ES-I3 (cell line): Measurements from ENCODE around the gene RAP1GAP2.

Experiments used
- H3K36me3 ChIP-seq: 2 replicates; pipeline ENCODE4 v1.6.1; 2013; ENCODE audit warnings: mild to moderate bottlenecking, low read length, control low read depth, moderate library complexity; ENCODE audit not compliant: insufficient read depth
- H3K4me1 ChIP-seq: 2 replicates; pipeline ENCODE4 v1.6.1; 2013; ENCODE audit warnings: mild to moderate bottlenecking, control low read depth, low read length; ENCODE audit not compliant: insufficient read depth
- H3K9ac ChIP-seq: 2 replicates; pipeline ENCODE4 v1.6.1; 2013; ENCODE audit warnings: low read depth, mild to moderate bottlenecking, low read length, moderate library complexity
- H3K9me3 ChIP-seq: 2 replicates; pipeline ENCODE4 v1.6.1; 2013; ENCODE audit warnings: mild to moderate bottlenecking, low read length, moderate library complexity; ENCODE audit not compliant: control insufficient read depth, insufficient read depth

RAP1GAP2 gene

GRCh38 chr17:2796164-2797125, at the start of gene RAP1GAP2:
RAP1GAP2 (plus strand) TSS chr17:2796438; CDS start chr17:2796528, 90 bp downstream.
- Histone ChIP-seq H3K9me3 (no peaks in the 10 kb centered on the region), H3K36me3 (no peaks in the 10 kb centered on the region), H3K9ac (no peak within 1 kb of the TSS), H3K4me1 (peaks cover 6% of the 10 kb centered on the region)

GRCh38 chr17:2749058-2749783, 47.0 kb upstream of the RAP1GAP2 start, which contains the start of gene CCDC92B:
CCDC92B (minus strand) TSS chr17:2749652; CDS start chr17:2735145, 14,507 bp downstream.
- no peaks in the 10 kb centered on the region for H3K9me3 ChIP-seq
- peak within 1 kb of the TSS; percentile 65 for H3K9ac ChIP-seq
- H3K4me1 ChIP-seq, result peaks cover 4% of the 10 kb centered on the region
- H3K36me3 ChIP-seq, result no peaks in the 10 kb centered on the region; the same call in 1 of the 2 replicates

- no peaks in the 10 kb centered on the region for H3K9me3 ChIP-seq
- peak overlapping the region; percentile 33; the same call in 1 of the 2 replicates for H3K9ac ChIP-seq
- no peaks in the 10 kb centered on the region; the same call in 1 of the 2 replicates for H3K36me3 ChIP-seq
- peaks cover 4% of the 10 kb centered on the region for H3K4me1 ChIP-seq
Measured at GRCh38 chr17:2749784-2750181, 46.5 kb upstream of the RAP1GAP2 start.

- peaks cover 4% of the 10 kb centered on the region for H3K4me1 ChIP-seq
- H3K9me3 ChIP-seq, result no peaks in the 10 kb centered on the region
- H3K9ac ChIP-seq, result no peak overlapping the region
- no peaks in the 10 kb centered on the region; the same call in 1 of the 2 replicates for H3K36me3 ChIP-seq
Measured at GRCh38 chr17:2750721-2751120, 45.5 kb upstream of the RAP1GAP2 start.

- Histone ChIP-seq H3K4me1 (peaks cover 4% of the 10 kb centered on the region), H3K9me3 (no peaks in the 10 kb centered on the region), H3K9ac (no peak overlapping the region), H3K36me3 (no peaks in the 10 kb centered on the region; the same call in 1 of the 2 replicates)
Measured at GRCh38 chr17:2751491-2751890, 44.7 kb upstream of the RAP1GAP2 start.

GRCh38 chr17:2755891-2756724, 40.1 kb upstream of the RAP1GAP2 start:
- Histone ChIP-seq H3K9ac (peak overlapping the region; percentile 59), H3K4me1 (peaks cover 7% of the 10 kb centered on the region), H3K36me3 (no peaks in the 10 kb centered on the region), H3K9me3 (no peaks in the 10 kb centered on the region)

GRCh38 chr17:2758870-2759269, 37.4 kb upstream of the RAP1GAP2 start:
- H3K9ac ChIP-seq, result no peak overlapping the region
- H3K9me3 ChIP-seq, result no peaks in the 10 kb centered on the region
- no peaks in the 10 kb centered on the region for H3K36me3 ChIP-seq
- peaks cover 3% of the 10 kb centered on the region; the same call in 1 of the 2 replicates for H3K4me1 ChIP-seq

- Histone ChIP-seq H3K9me3 (no peaks in the 10 kb centered on the region), H3K36me3 (no peaks in the 10 kb centered on the region), H3K9ac (no peak overlapping the region), H3K4me1 (no peaks in the 10 kb centered on the region)
Measured at GRCh38 chr17:2770129-2770528, 26.1 kb upstream of the RAP1GAP2 start.

GRCh38 chr17:2775206-2775605, 21.0 kb upstream of the RAP1GAP2 start:
- Histone ChIP-seq H3K9ac (no peak overlapping the region), H3K9me3 (no peaks in the 10 kb centered on the region), H3K4me1 (no peaks in the 10 kb centered on the region), H3K36me3 (no peaks in the 10 kb centered on the region)

GRCh38 chr17:2776589-2777241, 19.5 kb upstream of the RAP1GAP2 start:
- H3K9me3 ChIP-seq, result no peaks in the 10 kb centered on the region
- peak overlapping the region; percentile 92 for H3K9ac ChIP-seq
- no peaks in the 10 kb centered on the region; the same call in 1 of the 2 replicates for H3K4me1 ChIP-seq

GRCh38 chr17:2777242-2777867, 18.9 kb upstream of the RAP1GAP2 start:
- no peaks in the 10 kb centered on the region for H3K36me3 ChIP-seq
- no peaks in the 10 kb centered on the region for H3K9me3 ChIP-seq
- H3K4me1 ChIP-seq, result no peaks in the 10 kb centered on the region; the same call in 1 of the 2 replicates
- peak overlapping the region; percentile 92 for H3K9ac ChIP-seq

More at GRCh38 chr17:2776589-2777241, 19.5 kb upstream of the RAP1GAP2 start:
- H3K36me3 ChIP-seq, result no peaks in the 10 kb centered on the region

- Histone ChIP-seq H3K9me3 (no peaks in the 10 kb centered on the region), H3K4me1 (no peaks in the 10 kb centered on the region; the same call in 1 of the 2 replicates), H3K36me3 (no peaks in the 10 kb centered on the region), H3K9ac (no peak overlapping the region)
Measured at GRCh38 chr17:2778489-2778888, 17.7 kb upstream of the RAP1GAP2 start.

GRCh38 chr17:2779545-2779944, 16.7 kb upstream of the RAP1GAP2 start:
- Histone ChIP-seq H3K9ac (no peak overlapping the region), H3K4me1 (peaks cover 3% of the 10 kb centered on the region; the same call in 1 of the 2 replicates), H3K9me3 (no peaks in the 10 kb centered on the region), H3K36me3 (no peaks in the 10 kb centered on the region)
